Measurements from ENCODE around the gene TECPR1.

Gene TECPR1

GRCh38 chr7:98283127-98283886, 31.3 kb upstream of the TECPR1 start:
- DNase-seq: peak; percentile 10 to 68

- no peak for DNase-seq
These were observed 30.7 kb upstream of the TECPR1 start for GRCh38 chr7:98282703-98283102.

- DNase-seq: peak in 1 of 2 donors; percentile 22
These were observed 29.9 kb upstream of the TECPR1 start for GRCh38 chr7:98281757-98282606.

- DNase-seq: peak; percentile 90 to 92
These were observed 29.0 kb upstream of the TECPR1 start, which contains the start of gene BRI3 for GRCh38 chr7:98280791-98281756. BRI3 (plus strand) TSS chr7:98281686; CDS start chr7:98281796, 110 bp downstream.

- no peak for DNase-seq
These were observed 28.3 kb upstream of the TECPR1 start for GRCh38 chr7:98280296-98280695.

GRCh38 chr7:98278936-98279335, 26.9 kb upstream of the TECPR1 start:
- DNase-seq: no peak

- DNase-seq: no peak
These were observed 26.4 kb upstream of the TECPR1 start for GRCh38 chr7:98278408-98278807.

GRCh38 chr7:98276241-98276761, 24.3 kb upstream of the TECPR1 start:
- DNase-seq: no peak

GRCh38 chr7:98267303-98267702, 15.3 kb upstream of the TECPR1 start:
- DNase-seq: no peak

GRCh38 chr7:98266840-98267239, 14.8 kb upstream of the TECPR1 start:
- DNase-seq: no peak

- no peak for DNase-seq
These were observed 13.8 kb upstream of the TECPR1 start for GRCh38 chr7:98265841-98266271.

GRCh38 chr7:98257701-98258100, 5.7 kb upstream of the TECPR1 start:
- DNase-seq: no peak

GRCh38 chr7:98256431-98256830, 4.4 kb upstream of the TECPR1 start:
- DNase-seq: no peak

GRCh38 chr7:98254951-98255610, 3.0 kb upstream of the TECPR1 start:
- peak in 1 of 2 donors; percentile 52 for DNase-seq

- DNase-seq: no peak
These were observed 2.5 kb upstream of the TECPR1 start for GRCh38 chr7:98254516-98254915.

- no peak for DNase-seq
These were observed 508 bp upstream of the TECPR1 start for GRCh38 chr7:98252425-98253054.

GRCh38 chr7:98251231-98251600, 816 bp downstream of the TECPR1 start:
- peak; percentile 50 to 74 for DNase-seq

- DNase-seq: peak; percentile 54 to 72
These were observed 1.2 kb downstream of the TECPR1 start for GRCh38 chr7:98250789-98251188.

GRCh38 chr7:98249106-98249505, 2.9 kb downstream of the TECPR1 start:
- DNase-seq: peak in 1 of 2 donors; percentile 13

GRCh38 chr7:98248156-98248555, 3.9 kb downstream of the TECPR1 start:
- DNase-seq: no peak

- no peak for DNase-seq
These were observed 7.2 kb downstream of the TECPR1 start for GRCh38 chr7:98244871-98245270.

Data from CD4-positive, alpha-beta T cell treated with Interleukin-4 for 1 hour (primary cell).